ENCODE results near the gene SPPL2B. TPM values are rescaled to one million over a fixed set of nuclear protein-coding genes. Genes with fewer than 3 reads are reported as not detected.
"Not testable (repeated sequence)": the region's sequence is repeated elsewhere in the genome, so short reads cannot be mapped to it uniquely, and the experiment has no call there.

Gene SPPL2B
- total and polyA plus RNA-seq, 10 donors = 40.5 to 111 (median 78.1) TPM

- 72 to 84% (median 79%) methylated on average over 25 of the region's 25 CpGs for WGBS, 5 donors
- Histone ChIP-seq H3K4me3 (no peak overlapping the region), H3K36me3 (peaks cover 0 to 74% (median 29%) of the 10 kb centered on the region in 6 donors), H3K4me1 (no peaks in the 10 kb centered on the region), H3K27me3 (replicated peaks in 1 of 7) (no peaks in the 10 kb centered on the region), H3K27ac (no peak overlapping the region), H3K9me3 (no peaks in the 10 kb centered on the region)
- TF ChIP-seq POLR2A (IDR thresholded peaks at IDR 0.05) (no peak), CTCF (IDR thresholded peaks at IDR 0.05 in 8 of 11, conservative IDR thresholded peaks at IDR 0.05 in 3 of 11) (no peak), POLR2AphosphoS5 (IDR thresholded peaks at IDR 0.05) (peak in 1 of 3 donors; percentile 40)
- intact Hi-C loops (cut with DNase I; ENCODE audit: low total_unique reads) = no loop called here
- no peak for DNase-seq
Measured at GRCh38 chr19:2345794-2346663, 17.5 kb downstream of the SPPL2B start.

GRCh38 chr19:2349818-2350217, 21.3 kb downstream of the SPPL2B start:
- H3K27me3 ChIP-seq (replicated peaks in 1 of 7); H3K4me3 ChIP-seq; intact Hi-C loops (cut with DNase I; ENCODE audit: low total_unique reads); H3K27ac ChIP-seq; H3K9me3 ChIP-seq; H3K4me1 ChIP-seq; DNase-seq: not testable (repeated sequence)
- peaks cover 0 to 77% (median 32%) of the 10 kb centered on the region in 6 donors for H3K36me3 ChIP-seq
- WGBS, 5 donors = 91 to 96% (median 93%) methylated on average over 24 of the region's 24 CpGs

- Histone ChIP-seq H3K4me1 (no peaks in the 10 kb centered on the region), H3K9me3 (no peaks in the 10 kb centered on the region), H3K27ac (no peak overlapping the region), H3K4me3 (no peak overlapping the region), H3K36me3 (peaks cover 0 to 75% (median 31%) of the 10 kb centered on the region in 6 donors), H3K27me3 (replicated peaks in 1 of 7) (no peaks in the 10 kb centered on the region)
- WGBS, 5 donors = 91 to 98% (median 93%) methylated on average over 16 of the region's 16 CpGs
- intact Hi-C loops (cut with DNase I; ENCODE audit: low total_unique reads) = no loop called here
- TF ChIP-seq POLR2A (IDR thresholded peaks at IDR 0.05) (no peak), POLR2AphosphoS5 (IDR thresholded peaks at IDR 0.05) (no peak), CTCF (IDR thresholded peaks at IDR 0.05 in 8 of 11, conservative IDR thresholded peaks at IDR 0.05 in 3 of 11) (no peak)
- DNase-seq = no peak
Measured at GRCh38 chr19:2350656-2351055, 22.2 kb downstream of the SPPL2B start.

- DNase-seq = no peak
- no peaks in the 10 kb centered on the region for H3K9me3 ChIP-seq
- no peaks in the 10 kb centered on the region for H3K27me3 ChIP-seq (replicated peaks in 1 of 7)
- TF ChIP-seq POLR2A (IDR thresholded peaks at IDR 0.05) = no peak
- TF ChIP-seq POLR2AphosphoS5 (IDR thresholded peaks at IDR 0.05) = no peak
- TF ChIP-seq CTCF (IDR thresholded peaks at IDR 0.05 in 8 of 11, conservative IDR thresholded peaks at IDR 0.05 in 3 of 11) = no peak
- intact Hi-C loops (cut with DNase I; ENCODE audit: low total_unique reads) = no loop called here
- no peak overlapping the region for H3K4me3 ChIP-seq
- no peaks in the 10 kb centered on the region for H3K4me1 ChIP-seq
- 95 to 99% (median 97%) methylated on average over 15 to 28 of the region's 28 CpGs for WGBS, 5 donors
- H3K36me3 ChIP-seq = peaks cover 0 to 67% (median 31%) of the 10 kb centered on the region in 6 donors
- H3K27ac ChIP-seq = no peak overlapping the region
Measured at GRCh38 chr19:2351591-2351990, 23.1 kb downstream of the SPPL2B start.
